Body of pancreas (tissue), 4 donors: ENCODE results near the gene ANKLE2. TPM values are rescaled to one million over a fixed set of nuclear protein-coding genes. Genes with fewer than 3 reads are reported as not detected.

Source experiments
- ATAC-seq: fragments of 150-250 bp; one replicate; pipeline ENCODE4 v1.9.1; 2016
- DNase-seq, 4 donors: peaks; one replicate each; pipeline ENCODE4 v3.0.0-alpha.2; 2019
- H3K27ac ChIP-seq, 4 donors: fragments of 200-600 bp; sonication (generic); 1 replicate in 3 of 4; 2 replicates in 1 of 4; pipeline versions ENCODE4 v1.5.1 to v1.6.1; 2016 to 2019; ENCODE audit warnings: mild to moderate bottlenecking in 1 of 4, mixed read lengths in 1 of 4, moderate library complexity in 1 of 4
- H3K27me3 ChIP-seq, 2 donors: fragments of 200-600 bp; sonication (generic); one replicate each; pipeline ENCODE4 v1.6.0; 2016; ENCODE audit warnings: mild to moderate bottlenecking in 1 of 2
- H3K36me3 ChIP-seq, 2 donors: fragments of 200-600 bp; sonication (generic); replicated peaks in 1 of 2; 2 replicates each; pipeline ENCODE4 v1.5.1; 2016; ENCODE audit warnings: low read depth in 2 of 2; ENCODE audit not compliant: insufficient read depth in 1 of 2
- H3K4me1 ChIP-seq: fragments of 200-600 bp; sonication (generic); one replicate; pipeline ENCODE4 v1.6.0; 2016
- H3K4me3 ChIP-seq, 2 donors: fragments of 200-600 bp; sonication (generic); 1 replicate in 1 of 2; 2 replicates in 1 of 2; pipeline ENCODE4 v1.5.1; 2016 to 2019
- H3K9me3 ChIP-seq, 3 donors: fragments of 200-600 bp; sonication (generic); 1 replicate in 2 of 3; 2 replicates in 1 of 3; pipeline ENCODE4 v1.5.1; 2016
- POLR2A ChIP-seq, 3 donors: fragments of 450-650 bp; IDR thresholded peaks; one replicate each; pipeline ENCODE4 v1.6.1; 2016; ENCODE audit warnings: antibody characterized with exemption in 3 of 3, mild to moderate bottlenecking in 2 of 3
- WGBS, 2 donors: methylation state at CpG; one replicate each; pipeline ENCODE4 v1.1.5; 2017; 5-methylcytosine and 5-hydroxymethylcytosine counted together
- intact Hi-C: fragments of 100-400 bp; cut with DNase I; formaldehyde crosslinking; loops from one replicate; pipeline ENCODE4 v1.15.1; 2023
- total RNA-seq, 2 donors: library from RNA; depleted of rRNA; stranded (reverse); fragments of >200 nt; gene quantifications; one replicate each; pipeline ENCODE4 v1.1.0, GENCODE V29; 2016
- TF ChIP-seq, protein P1 (sequence below), 7 experiments: fragments of 450-650 bp in 4 of 7; fragments of 200-600 bp in 3 of 7; sonication (generic) in 3 of 7; IDR thresholded peaks; one replicate each; pipeline ENCODE4 v1.5.1; 2016 to 2019; ENCODE audit warnings: antibody characterized with exemption in 7 of 7

Gene ANKLE2
- total RNA-seq, 2 donors from 2014 or later, result 37.9 to 76.1 TPM

DNA sequence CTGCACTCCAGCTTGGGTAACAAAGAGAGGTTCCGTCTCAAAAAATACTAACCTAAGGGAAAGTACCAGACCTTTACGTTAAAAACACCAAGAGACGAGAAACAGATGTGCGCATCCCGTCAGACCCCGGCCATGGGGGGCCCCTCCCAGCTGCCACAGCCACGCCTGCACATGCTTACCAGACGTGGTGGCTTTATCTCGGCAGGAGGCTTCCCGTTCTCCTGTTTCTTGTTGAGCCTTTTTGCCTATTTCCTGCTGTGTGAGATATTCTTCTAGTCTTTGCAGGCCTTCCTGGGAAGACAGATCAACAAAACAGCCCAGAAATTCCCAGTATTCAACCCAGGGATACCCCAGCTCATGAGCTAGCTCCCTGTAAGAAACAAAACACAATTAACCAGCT, 27.4 kb downstream of the ANKLE2 start:
- H3K27ac ChIP-seq, result no peak overlapping the region
- no peaks in the 10 kb centered on the region for H3K4me1 ChIP-seq
- TF ChIP-seq, protein P1, sequence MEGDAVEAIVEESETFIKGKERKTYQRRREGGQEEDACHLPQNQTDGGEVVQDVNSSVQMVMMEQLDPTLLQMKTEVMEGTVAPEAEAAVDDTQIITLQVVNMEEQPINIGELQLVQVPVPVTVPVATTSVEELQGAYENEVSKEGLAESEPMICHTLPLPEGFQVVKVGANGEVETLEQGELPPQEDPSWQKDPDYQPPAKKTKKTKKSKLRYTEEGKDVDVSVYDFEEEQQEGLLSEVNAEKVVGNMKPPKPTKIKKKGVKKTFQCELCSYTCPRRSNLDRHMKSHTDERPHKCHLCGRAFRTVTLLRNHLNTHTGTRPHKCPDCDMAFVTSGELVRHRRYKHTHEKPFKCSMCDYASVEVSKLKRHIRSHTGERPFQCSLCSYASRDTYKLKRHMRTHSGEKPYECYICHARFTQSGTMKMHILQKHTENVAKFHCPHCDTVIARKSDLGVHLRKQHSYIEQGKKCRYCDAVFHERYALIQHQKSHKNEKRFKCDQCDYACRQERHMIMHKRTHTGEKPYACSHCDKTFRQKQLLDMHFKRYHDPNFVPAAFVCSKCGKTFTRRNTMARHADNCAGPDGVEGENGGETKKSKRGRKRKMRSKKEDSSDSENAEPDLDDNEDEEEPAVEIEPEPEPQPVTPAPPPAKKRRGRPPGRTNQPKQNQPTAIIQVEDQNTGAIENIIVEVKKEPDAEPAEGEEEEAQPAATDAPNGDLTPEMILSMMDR (IDR thresholded peaks at IDR 0.05), result no peak
- TF ChIP-seq POLR2A (IDR thresholded peaks at IDR 0.05), result no peak
- no peaks in the 10 kb centered on the region for H3K27me3 ChIP-seq
- H3K36me3 ChIP-seq, result peaks cover 11 to 51% of the 10 kb centered on the region in 2 donors
- WGBS, 2 donors, result 78 to 87% methylated on average over 10 of the region's 10 CpGs
- H3K4me3 ChIP-seq, result no peak overlapping the region
- DNase-seq, result no peak
- no peak for ATAC-seq
- intact Hi-C loops, result no loop called here
- H3K9me3 ChIP-seq, result no peaks in the 10 kb centered on the region

DNA sequence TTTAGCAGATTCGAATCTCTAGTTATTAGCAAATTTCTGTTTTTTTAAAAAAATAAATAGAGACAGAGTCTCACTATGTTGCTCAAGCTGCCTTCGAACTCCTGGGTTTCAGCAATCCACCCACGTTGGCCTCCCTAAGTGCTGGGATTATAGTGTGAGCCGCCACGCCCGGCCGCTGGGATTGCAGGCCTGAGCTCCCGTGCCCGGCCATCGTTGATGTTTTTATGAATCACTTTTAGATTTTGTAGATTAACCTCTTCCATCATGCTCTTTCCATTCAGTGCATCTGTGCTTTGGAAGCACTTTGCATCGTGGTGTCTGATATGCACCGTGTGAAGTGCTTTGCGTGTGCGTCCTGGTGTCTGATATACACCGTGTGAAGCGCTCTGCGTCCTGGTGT, 30.1 kb downstream of the ANKLE2 start:
- ATAC-seq, result no peak
- intact Hi-C loops, result no loop called here
- H3K4me1 ChIP-seq, result no peaks in the 10 kb centered on the region
- H3K9me3 ChIP-seq, result no peaks in the 10 kb centered on the region
- H3K4me3 ChIP-seq, result no peak overlapping the region
- no peak overlapping the region for H3K27ac ChIP-seq
- H3K36me3 ChIP-seq, result peaks cover 11 to 52% of the 10 kb centered on the region in 2 donors
- TF ChIP-seq, protein P1 (IDR thresholded peaks at IDR 0.05), result no peak
- no peak for TF ChIP-seq POLR2A (IDR thresholded peaks at IDR 0.05)
- WGBS, 2 donors, result 88 to 92% methylated on average over 17 of the region's 17 CpGs
- no peaks in the 10 kb centered on the region for H3K27me3 ChIP-seq
- no peak for DNase-seq

GRCh38 chr12:132730353-132730752, 31.3 kb downstream of the ANKLE2 start:
- WGBS, 2 donors, result 96 to 97% methylated on average over 9 to 11 of the region's 11 CpGs

GRCh38 chr12:132729541-132730320, 31.9 kb downstream of the ANKLE2 start:
- no peak for ATAC-seq
- TF ChIP-seq POLR2A (IDR thresholded peaks at IDR 0.05), result no peak
- TF ChIP-seq, protein P1 (IDR thresholded peaks at IDR 0.05), result no peak
- 86 to 89% methylated on average over 23 to 24 of the region's 24 CpGs for WGBS, 2 donors
- Histone ChIP-seq H3K27ac (no peak overlapping the region), H3K27me3 (no peaks in the 10 kb centered on the region), H3K9me3 (no peaks in the 10 kb centered on the region), H3K4me3 (no peak overlapping the region), H3K36me3 (peaks cover 4 to 54% of the 10 kb centered on the region in 2 donors), H3K4me1 (no peaks in the 10 kb centered on the region)
- no peak for DNase-seq
- intact Hi-C loops, result no loop called here

More at GRCh38 chr12:132730353-132730752, 31.3 kb downstream of the ANKLE2 start:
- Histone ChIP-seq H3K36me3 (peaks cover 7 to 56% of the 10 kb centered on the region in 2 donors), H3K27ac (no peak overlapping the region), H3K4me1 (no peaks in the 10 kb centered on the region), H3K27me3 (no peaks in the 10 kb centered on the region), H3K9me3 (no peaks in the 10 kb centered on the region), H3K4me3 (no peak overlapping the region)
- intact Hi-C loops, result no loop called here
- no peak for DNase-seq
- no peak for TF ChIP-seq POLR2A (IDR thresholded peaks at IDR 0.05)
- TF ChIP-seq, protein P1 (IDR thresholded peaks at IDR 0.05), result no peak
- ATAC-seq, result no peak

- TF ChIP-seq POLR2A (IDR thresholded peaks at IDR 0.05), result no peak
- TF ChIP-seq, protein P1 (IDR thresholded peaks at IDR 0.05), result no peak
- peaks cover 4 to 45% of the 10 kb centered on the region in 2 donors for H3K36me3 ChIP-seq
- ATAC-seq, result no peak
Observed at GRCh38 chr12:132728502-132728901, 33.1 kb downstream of the ANKLE2 start.

More at GRCh38 chr12:132728502-132728901, 33.1 kb downstream of the ANKLE2 start:
- no peak overlapping the region for H3K4me3 ChIP-seq
- H3K9me3 ChIP-seq, result no peaks in the 10 kb centered on the region
- H3K4me1 ChIP-seq, result no peaks in the 10 kb centered on the region
- WGBS, 2 donors, result 94 to 95% methylated on average over 3 to 7 of the region's 7 CpGs
- no peak overlapping the region for H3K27ac ChIP-seq
- no peak for DNase-seq
- no peaks in the 10 kb centered on the region for H3K27me3 ChIP-seq
- intact Hi-C loops, result no loop called here
